ENCODE measurements around the gene FBXO47.
"Not testable (repeated sequence)": the region's sequence is repeated elsewhere in the genome, so short reads cannot be mapped to it uniquely, and the experiment has no call there.

Gene FBXO47

DNA sequence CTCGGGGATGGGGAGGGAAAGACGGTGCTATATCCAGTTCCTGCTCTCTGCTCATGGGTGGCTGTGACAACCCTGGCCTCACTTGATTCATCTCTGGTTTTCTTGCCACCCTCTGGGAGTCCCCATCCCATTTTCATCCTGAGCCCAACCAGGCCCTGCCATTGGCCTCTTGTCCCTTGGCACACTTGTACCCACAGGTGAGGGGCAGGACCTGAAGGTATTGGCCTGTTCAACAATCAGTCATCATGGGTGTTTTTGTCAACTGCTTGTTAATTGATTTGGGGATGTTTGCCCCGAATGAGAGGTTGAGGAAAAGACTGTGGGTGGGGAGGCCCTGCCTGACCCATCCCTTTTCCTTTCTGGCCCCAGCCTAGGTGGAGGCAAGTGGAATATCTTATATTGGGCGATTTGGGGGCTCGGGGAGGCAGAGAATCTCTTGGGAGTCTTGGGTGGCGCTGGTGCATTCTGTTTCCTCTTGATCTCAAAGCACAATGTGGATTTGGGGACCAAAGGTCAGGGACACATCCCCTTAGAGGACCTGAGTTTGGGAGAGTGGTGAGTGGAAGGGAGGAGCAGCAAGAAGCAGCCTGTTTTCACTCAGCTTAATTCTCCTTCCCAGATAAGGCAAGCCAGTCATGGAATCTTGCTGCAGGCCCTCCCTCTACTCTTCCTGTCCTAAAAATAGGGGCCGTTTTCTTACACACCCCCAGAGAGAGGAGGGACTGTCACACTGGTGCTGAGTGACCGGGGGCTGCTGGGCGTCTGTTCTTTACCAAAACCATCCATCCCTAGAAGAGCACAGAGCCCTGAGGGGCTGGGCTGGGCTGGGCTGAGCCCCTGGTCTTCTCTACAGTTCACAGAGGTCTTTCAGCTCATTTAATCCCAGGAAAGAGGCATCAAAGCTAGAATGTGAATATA lies 46.6 kb downstream of the FBXO47 start:
- no peak for DNase-seq

DNA sequence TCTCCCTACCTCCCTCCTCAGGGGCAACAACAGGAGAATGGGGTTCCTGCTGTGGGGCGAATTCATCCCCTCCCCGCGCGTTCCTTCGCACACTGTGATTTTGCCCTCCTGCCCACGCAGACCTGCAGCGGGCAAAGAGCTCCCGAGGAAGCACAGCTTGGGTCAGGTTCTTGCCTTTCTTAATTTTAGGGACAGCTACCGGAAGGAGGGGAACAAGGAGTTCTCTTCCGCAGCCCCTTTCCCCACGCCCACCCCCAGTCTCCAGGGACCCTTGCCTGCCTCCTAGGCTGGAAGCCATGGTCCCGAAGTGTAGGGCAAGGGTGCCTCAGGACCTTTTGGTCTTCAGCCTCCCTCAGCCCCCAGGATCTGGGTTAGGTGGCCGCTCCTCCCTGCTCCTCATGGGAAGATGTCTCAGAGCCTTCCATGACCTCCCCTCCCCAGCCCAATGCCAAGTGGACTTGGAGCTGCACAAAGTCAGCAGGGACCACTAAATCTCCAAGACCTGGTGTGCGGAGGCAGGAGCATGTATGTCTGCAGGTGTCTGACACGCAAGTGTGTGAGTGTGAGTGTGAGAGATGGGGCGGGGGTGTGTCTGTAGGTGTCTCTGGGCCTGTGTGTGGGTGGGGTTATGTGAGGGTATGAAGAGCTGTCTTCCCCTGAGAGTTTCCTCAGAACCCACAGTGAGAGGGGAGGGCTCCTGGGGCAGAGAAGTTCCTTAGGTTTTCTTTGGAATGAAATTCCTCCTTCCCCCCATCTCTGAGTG lies 47.7 kb downstream of the FBXO47 start:
- DNase-seq: no peak

DNA sequence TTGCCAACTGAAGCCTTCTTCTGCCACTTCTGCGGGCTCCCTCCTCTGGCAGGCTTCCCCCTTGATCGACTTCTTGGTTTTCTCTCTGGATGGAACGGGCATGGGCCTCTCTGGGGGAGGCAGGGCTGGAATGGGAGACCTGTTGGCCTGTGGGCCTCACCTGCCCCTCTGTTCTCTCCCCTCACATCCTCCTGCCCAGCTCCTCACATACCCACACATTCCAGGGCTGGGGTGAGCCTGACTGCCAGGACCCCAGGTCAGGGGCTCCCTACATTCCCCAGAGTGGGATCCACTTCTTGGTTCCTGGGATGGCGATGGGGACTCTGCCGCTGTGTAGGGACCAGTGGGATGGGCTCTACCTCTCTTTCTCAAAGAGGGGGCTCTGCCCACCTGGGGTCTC lies 48.3 kb downstream of the FBXO47 start:
- DNase-seq: no peak

DNA sequence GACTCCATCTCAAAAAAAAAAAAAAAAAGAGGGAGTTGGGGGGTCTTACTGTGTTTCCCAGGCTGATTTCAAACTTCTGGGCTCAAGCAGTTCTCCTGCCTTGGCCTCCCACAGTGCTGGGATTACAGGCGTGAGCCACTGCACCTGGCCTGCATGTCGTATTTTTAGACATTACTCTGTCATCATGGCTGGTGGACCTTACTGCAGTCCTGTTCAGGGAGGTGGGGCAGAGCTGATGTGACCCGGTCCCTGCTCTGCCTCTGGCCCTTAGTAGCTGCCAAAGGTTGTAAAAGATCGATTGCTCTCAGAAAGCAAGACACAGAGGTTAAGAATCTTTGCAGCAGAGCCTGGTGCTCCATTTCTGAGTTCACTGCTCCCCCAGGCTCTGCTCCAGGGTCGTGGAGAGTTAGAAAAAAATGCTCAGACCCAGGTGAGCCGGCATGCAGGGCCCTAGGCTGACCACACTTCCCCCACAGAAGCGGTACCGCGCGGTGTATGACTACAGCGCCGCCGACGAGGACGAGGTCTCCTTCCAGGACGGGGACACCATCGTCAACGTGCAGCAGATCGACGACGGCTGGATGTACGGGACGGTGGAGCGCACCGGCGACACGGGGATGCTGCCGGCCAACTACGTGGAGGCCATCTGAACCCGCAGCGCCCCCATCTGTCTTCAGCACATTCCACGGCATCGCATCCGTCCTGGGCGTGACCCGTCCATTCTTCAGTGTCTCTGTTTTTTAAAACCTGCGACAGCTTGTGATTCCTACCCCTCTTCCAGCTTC lies 48.9 kb downstream of the FBXO47 start:
- no peak for DNase-seq

DNA sequence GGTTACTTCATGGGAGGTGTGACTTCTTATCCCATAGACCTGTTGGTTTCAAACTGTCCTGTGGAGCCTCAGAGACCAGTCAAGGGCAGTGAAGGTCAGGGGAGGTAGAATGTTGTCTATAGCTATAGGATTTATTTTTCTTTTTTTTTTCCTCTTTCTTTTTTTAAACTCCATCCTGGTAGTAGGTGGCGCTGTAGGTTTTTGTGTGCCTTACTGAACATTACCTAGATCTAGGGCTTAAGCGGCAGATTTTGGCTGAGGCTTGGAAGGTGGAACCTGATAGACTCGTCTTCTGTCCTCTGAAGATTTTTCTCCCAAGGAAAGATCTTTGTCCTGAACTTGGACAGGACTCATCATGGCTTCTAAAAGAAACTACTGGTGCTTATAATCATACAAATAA lies 49.9 kb downstream of the FBXO47 start:
- no peak for DNase-seq

DNA sequence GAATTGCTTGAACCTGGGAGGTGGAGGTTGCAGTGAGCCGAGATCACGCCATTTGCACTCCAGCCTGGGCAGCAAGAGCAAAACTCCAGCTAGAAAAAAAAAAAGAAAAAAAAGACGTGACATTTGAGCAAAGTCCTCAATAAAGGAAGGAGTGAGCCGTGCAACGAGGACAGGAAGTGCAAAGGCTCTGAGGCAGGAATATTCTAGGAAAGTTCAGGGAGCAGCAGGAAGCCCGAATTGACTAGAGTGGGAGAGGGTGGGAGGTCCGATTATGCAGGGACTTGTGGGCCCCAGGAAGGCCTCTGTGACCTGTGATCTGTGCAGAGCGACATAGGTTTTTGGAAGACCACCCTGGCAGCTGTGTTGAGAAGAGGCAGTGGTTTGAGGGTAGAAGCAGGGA lies 50.4 kb downstream of the FBXO47 start:
- DNase-seq: no peak

DNA sequence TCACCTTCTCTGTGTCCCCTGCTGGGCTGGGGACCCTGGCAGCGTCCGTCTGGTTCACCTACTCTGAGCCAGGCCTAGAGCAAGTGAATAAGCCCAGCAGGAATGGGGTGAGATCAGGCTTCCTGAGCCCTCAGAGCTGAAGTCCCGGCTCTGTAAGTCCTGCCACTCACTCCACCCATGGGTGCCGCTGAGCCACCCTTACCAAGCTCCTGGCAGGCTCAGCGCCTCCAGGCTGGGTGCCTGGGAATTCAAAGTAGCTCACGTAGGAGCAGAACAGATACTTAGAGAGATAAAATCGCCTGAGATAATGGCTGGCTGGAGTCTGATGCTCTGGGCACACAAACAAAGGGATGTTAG lies 51.6 kb downstream of the FBXO47 start:
- DNase-seq: no peak

DNA sequence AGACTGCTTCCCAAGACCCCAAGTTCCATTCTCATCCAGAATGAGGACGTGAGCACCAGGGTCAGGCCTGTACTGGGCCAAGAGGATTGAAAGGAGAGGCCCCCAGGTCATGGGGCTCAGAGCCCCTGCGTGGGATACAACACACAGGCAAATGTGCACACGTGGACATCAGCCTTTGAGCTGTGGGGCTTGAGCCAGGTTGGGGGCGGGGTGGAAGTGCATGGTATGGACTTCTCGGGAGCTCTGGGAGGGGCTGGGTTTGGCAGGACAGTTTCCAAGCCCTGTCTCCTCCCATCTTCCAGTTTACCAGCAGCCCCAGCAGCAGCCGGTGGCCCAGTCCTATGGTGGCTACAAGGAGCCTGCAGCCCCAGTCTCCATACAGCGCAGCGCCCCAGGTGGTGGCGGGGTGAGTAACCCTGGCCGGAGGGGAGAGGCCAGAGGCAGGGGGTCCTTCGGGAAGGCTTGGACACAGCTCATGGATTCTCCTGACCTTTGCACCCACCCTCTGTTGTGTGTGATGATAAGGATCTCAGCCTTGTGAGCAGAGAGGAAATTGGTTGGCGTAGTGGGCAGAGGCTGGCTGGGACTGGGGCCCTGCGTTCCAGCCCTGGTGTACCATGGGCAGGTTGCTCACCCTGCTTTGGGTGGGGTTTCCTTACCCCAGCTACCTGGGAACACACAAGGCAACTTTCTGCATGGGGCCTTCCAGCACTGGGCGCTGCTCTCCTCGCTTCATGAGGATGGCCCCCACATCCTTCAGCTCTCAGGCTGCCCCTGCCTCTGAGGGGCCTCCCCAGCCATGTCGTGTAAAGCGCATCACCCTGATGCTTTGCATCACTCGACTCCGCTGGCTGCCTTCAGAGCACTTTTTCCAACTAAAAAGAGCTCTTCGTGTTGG lies 52.2 kb downstream of the FBXO47 start:
- no peak for DNase-seq

DNA sequence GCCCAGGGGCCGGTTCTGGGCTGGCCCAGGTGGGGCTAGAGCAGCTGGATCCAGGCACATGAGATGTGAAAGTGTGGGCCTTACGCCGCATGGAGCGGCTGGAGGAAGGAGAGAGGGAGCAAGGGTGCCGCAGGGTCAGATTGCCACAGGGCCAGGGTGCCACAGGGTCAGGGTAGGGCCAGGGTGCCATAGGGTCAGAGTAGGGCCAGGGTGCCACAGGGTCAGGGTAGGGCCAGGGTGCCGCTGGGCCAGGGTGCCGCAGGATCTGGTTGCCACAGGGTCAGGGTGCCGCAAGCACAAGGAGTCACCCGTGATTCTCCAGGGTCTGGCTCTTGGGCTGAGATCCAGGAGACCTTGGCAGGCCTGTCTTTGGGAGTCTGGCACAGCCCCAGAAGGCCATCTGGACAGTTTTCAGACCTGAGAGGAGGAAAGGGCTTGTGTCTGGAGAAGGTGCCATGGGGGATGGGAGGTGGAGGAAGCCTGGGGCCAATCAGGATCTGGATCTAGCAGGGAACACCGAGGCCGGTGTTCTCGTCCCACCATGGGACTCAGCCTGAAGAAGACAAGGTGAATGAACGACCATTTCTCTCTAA lies 54.9 kb downstream of the FBXO47 start:
- no peak for DNase-seq

DNA sequence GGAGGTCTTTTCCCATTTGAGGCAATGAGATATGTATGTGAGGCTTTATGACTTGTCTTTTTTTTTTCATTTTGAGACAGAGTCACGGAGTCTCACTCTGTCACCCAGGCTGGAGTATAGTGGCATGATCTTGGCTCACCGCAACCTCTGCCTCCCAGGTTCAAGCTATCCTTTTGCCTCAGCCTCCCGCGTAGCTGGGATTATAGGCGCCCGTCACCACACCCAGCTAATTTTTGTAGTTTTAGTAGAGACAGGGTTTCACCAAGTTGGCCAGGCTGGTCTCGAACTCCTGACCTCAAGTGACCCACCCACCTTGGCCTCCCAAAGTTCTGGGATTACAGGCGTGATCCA lies 55.5 kb downstream of the FBXO47 start:
- not testable (repeated sequence) for DNase-seq

DNA sequence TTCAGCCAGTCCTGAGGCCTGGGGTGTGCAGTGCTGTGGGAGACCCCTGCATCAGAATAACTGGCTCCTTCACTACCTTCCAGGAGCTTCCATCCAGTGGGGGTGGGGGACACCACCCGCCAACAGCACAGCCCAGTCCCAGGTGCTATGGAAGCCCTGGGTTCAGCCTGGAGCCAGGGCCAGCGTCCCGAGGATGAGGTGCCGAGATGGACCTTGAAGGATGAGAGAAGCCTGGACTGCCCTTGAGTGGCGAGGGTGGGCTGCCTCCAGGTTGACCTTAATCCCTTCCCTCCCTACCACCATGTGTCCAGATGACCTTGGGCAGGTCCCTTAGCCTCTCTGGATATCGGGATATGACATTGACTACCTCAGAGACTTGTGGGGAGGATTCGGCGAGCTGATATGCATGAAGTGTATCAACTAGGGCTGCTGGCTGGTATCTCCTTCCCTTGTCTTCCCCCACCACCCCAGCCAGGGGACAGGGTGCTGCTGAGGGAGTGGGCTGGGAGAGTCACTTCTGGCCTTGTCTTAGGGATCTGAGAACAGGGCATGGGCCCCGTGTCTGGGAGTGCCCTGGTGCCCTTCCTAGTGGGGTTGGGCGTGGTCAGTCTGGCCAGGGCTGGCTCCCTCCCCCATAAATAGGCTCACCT lies 56.0 kb downstream of the FBXO47 start:
- DNase-seq: no peak

DNA sequence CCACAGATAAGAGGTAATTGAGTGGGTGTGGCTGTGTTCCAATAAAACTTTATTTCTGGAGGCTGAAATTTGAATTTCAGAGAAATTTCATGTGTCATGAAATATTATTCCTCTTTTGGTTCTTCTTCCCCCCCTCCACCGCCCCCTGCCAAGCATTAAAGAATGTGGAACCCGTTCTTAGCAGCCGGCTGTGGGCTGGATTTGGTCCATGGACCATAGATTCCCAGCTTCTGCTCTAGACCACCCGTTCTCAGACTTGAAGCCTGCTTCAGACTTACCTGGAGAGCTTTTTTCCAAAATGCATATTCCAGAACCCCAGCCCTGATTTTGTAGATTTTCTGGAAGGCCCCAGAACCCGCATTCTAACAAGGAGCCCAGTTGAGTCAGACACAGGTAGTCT lies 56.9 kb downstream of the FBXO47 start:
- no peak for DNase-seq

DNA sequence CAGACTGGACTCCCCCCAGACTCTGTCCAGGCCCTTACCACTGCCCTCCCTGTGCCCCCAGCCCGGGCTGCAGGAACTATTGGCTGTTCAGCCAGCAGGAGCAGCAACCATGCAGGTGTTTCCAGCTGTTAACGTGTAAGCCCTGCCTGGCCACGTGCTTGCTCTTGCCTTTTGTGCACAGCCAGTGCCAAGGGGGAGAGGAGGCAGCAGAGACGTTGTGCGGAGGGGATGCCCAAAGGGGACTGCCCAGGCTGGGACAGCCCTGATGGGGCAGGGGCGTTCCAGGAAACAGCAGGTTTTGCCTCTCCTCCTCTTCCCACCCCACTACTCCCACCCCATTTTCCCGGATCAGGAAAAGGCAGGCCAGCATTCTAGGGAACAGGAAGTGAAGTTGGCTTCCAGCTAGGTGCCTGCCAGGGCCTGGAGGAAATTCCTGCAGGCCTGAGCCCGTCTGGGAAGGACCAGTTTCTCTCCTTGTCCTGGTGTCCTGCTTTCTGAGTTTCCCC lies 58.5 kb downstream of the FBXO47 start:
- no peak for DNase-seq

DNA sequence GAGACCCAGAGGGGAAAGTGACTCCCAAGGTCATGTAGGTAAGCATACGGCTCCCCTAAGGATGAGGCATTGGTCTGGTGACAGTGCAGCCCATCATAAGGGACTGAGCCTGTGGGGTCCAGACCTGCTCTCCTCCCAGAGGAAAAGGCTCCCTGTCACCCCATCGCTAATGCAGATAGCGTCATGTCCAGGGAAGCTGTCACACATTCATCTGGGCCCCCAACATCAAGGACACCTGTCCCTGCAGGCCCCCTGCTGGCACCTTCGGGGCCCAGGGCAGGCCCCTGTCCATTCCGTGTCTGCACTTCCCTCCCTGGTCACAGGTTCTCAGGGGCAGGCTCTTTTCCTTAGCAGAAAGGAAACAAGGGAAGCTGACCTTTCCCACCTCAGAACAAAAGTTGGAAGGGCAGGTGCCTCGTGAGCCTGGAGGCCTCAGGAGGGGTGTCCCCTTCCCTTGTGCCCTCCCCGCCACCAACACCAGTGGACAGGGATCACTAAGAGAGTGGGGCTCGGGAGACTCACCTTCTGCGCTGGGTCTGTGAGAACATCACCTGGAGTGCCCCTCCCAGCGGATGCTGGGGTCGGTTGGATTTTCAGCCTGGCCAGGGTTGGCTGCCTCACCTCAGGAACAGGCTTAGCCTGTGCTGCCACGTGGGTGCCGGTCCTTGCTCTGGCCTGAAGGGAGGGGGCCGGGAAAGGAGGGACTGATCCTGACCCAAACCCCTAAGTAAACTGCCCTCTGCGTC lies 59.1 kb downstream of the FBXO47 start:
- DNase-seq: no peak

DNA sequence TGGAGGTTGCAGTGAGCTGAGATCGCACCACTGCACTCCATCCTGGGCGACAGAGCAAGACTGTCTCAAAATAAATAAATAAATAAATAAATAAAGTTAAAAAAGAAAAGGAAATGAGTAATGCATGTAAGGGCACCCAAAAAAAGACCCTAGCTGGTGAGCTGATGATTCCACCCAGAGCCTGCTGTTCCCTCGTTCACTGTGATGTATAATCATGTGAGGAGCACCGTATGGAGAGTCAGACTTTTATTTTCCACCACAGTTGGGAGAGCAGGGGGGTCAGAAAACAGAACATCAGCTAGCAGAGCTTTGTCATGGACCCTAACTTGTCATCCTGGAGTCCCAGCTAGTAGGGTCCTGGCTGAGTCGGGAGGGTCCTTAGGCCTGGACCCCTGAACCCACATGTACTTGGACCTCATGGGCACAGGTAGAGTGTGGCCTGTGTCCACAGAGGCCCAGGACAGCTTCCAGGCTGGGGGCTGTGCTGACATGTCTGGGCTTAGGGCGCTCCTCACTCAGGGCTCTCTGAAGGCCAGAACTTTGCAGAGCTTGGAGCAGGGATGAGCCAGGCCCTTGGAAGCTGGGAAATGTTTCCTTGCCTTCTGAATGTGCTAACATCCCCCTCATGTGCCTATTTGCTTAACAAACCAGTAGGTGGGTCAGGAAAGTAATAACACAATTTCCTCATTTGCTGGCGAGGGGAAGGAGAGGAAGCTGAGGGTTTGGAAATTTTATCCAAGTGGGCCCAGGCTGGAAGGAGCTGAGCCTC lies 60.6 kb downstream of the FBXO47 start:
- no peak for DNase-seq

DNA sequence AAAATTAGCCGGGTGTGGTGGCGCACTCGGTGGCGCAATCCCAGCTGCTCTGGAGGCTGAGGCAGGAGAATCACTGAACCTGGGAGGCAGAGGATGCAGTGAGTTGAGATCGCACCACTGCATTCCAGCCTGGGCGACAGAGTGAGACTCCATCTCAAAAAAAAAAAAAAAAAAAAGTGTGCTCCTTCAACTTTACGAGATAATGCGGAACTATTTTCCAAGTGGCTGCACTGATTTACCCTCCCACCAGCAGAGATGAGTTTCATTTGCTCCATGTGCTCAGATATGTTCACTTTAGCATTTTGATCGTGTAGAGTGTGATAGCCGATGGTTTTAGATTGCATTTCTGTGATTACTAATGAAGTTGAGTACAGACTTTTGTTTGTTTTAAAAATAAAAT lies 61.8 kb downstream of the FBXO47 start:
- no peak for DNase-seq

DNA sequence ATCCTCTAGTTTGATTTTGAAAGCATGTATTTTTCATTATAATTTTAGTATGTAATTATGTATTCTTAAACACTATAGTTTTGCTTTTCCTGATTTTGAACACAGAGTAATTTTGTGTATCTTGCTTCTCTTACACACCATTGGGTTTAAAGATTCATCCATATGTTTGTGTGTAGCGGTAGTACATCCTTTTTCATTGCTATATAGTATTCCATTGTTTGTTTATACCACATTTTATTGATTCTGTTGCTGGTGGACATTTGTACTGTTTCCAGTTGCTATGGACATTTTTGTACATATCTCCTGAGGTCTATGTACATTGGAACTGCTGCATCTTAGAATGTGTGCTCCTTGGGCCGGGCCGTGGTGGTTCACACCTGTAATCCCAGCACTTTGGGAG lies 62.3 kb downstream of the FBXO47 start:
- DNase-seq: no peak

DNA sequence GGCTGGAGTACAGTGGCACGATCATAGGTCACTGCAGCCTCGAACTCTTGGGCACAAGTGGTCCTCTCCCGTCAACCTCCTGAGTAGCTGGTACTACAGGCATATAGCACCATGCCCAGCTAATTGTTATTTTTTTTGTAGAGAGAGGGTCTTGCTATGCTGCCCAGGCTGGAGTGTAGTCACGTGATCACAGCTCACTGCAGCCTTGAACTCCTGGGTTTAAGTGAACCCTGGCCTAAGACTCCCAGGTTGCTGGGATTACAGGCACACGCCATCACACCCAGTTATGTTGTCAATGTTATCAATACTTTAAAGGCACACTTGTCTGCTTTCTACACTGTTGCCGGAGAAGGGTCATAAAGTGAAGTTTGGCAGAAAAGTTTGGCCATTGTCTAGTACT lies 63.8 kb downstream of the FBXO47 start:
- no peak for DNase-seq

DNA sequence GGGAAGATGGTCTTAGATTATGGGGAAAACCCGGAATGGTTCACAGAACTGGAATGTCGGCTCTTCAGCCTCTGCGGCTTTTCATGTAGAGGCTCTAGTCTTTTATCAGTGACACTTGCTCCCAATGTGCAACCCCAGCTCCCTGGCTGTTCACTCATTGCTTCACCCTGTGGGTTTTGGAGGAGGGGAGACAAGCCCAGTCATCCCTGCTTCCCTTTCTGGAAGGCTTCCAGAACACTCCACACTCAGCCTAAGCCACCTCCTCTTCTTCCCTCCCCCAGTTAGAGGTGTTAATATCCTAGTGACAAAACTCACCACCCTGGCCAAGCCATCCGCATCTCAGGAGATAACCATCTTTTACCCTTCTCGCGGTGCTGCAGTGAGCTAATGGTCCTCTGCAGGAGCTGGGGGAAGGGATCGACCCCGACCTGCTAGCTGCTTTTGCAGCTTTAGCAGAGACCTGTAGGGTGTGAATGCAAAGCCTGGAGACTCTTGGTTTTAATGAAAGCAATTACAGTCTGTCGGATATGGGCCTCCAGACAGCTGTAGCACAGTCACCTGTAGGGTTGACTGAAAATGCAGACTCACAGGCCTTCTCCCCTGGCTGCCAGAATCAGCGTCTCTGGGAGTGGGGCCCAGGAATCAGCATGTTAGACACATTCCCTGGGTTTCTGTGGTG lies 66.1 kb downstream of the FBXO47 start:
- no peak for DNase-seq
